B cell (primary cell): Measurements from ENCODE around the gene HOXA5. TPM values are rescaled to one million over a fixed set of nuclear protein-coding genes. Genes with fewer than 3 reads are reported as not detected.

Experiments used
- ATAC-seq: fragments of 200-7000 bp; cut with Tn5 transposase; one replicate; pipeline ENCODE4 v1.10.0; 2021; ENCODE audit warnings: low read depth, mild to moderate bottlenecking, moderate number of reproducible peaks, moderate library complexity
- CTCF ChIA-PET: fragments of 350-600 bp; sonication (Branson Sonifier 250); formaldehyde crosslinking; loops from one replicate; lab custom pipeline; 2021; ENCODE audit warnings: antibody characterized with exemption, inconsistent platforms; lab: Charles Lee
- POLR2A ChIA-PET: fragments of 350-600 bp; sonication (Branson Sonifier 250); formaldehyde crosslinking; loops from one replicate; lab custom pipeline; 2021; ENCODE audit warnings: antibody characterized with exemption; lab: Charles Lee
- DNase-seq: peaks from one replicate; pipeline ENCODE4 v3.0.0; 2013
- H2AFZ ChIP-seq: 2 replicates; pipeline ENCODE4 v1.6.1; 2012; ENCODE audit warnings: mild to moderate bottlenecking, low read depth, low read length; ENCODE audit not compliant: insufficient read depth, poor library complexity, severe bottlenecking
- H3K27ac ChIP-seq, 2 donors: 1 replicate in 1 of 2; 2 replicates in 1 of 2; pipeline ENCODE4 v1.5.1; 2012 to 2013; ENCODE audit warnings: low read length in 2 of 2, mild to moderate bottlenecking in 2 of 2, moderate library complexity in 1 of 2
- H3K27me3 ChIP-seq, 4 experiments: fragments of 200-600 bp in 1 of 4; sonication (generic) in 1 of 4; replicated peaks in 1 of 4; 1 replicate in 2 of 4; 2 replicates in 2 of 4; pipeline versions ENCODE4 v1.6.1 to v1.7.0; 2013 to 2016; ENCODE audit warnings: low read length in 3 of 4, mild to moderate bottlenecking in 2 of 4, mixed read lengths in 1 of 4, moderate library complexity in 1 of 4; ENCODE audit not compliant: insufficient read depth in 4 of 4, control insufficient read depth in 3 of 4; ENCODE audit errors: control extremely low read depth in 1 of 4
- H3K36me3 ChIP-seq, 2 experiments: replicated peaks in 1 of 2; 1 replicate in 1 of 2; 2 replicates in 1 of 2; pipeline versions ENCODE4 v1.6.1 to v1.7.1; 2013; ENCODE audit warnings: low read length in 1 of 2; ENCODE audit not compliant: insufficient read depth in 2 of 2, control insufficient read depth in 1 of 2; ENCODE audit errors: control extremely low read depth in 1 of 2, extremely low read depth in 1 of 2
- H3K4me1 ChIP-seq, 2 donors: fragments of 200-600 bp in 1 of 2; sonication (generic) in 1 of 2; 1 replicate in 1 of 2; 2 replicates in 1 of 2; pipeline versions ENCODE4 v1.5.1 to v1.6.1; 2013 to 2017; ENCODE audit warnings: low read length in 2 of 2; ENCODE audit not compliant: control insufficient read depth in 2 of 2, insufficient read depth in 2 of 2
- H3K4me2 ChIP-seq: replicated peaks from 2 replicates; pipeline ENCODE3; 2012; ENCODE audit warnings: mild to moderate bottlenecking, low read depth, low read length; ENCODE audit not compliant: poor library complexity, severe bottlenecking
- H3K4me3 ChIP-seq, 5 experiments: fragments of 200-600 bp in 1 of 5; sonication (generic) in 1 of 5; 1 replicate in 3 of 5; 2 replicates in 2 of 5; pipeline versions ENCODE4 v1.5.1 to v1.7.0; 2011 to 2016; ENCODE audit warnings: low read length in 4 of 5, mild to moderate bottlenecking in 4 of 5, low read depth in 2 of 5, control low read depth in 1 of 5, moderate library complexity in 1 of 5; ENCODE audit not compliant: insufficient read depth in 1 of 5; ENCODE audit errors: control extremely low read depth in 1 of 5, extremely low read depth in 1 of 5
- H3K79me2 ChIP-seq: fragments of 200-600 bp; sonication (generic); one replicate; pipeline ENCODE4 v1.6.0; 2016; ENCODE audit warnings: low read length; ENCODE audit not compliant: control insufficient read depth, insufficient read depth
- H3K9ac ChIP-seq: fragments of 200-600 bp; sonication (generic); 2 replicates; pipeline ENCODE4 v1.6.1; 2017; ENCODE audit warnings: mild to moderate bottlenecking, low read length, moderate library complexity
- H3K9me3 ChIP-seq, 3 donors: one replicate each; pipeline versions ENCODE4 v1.6.1 to v1.7.1; 2013; ENCODE audit warnings: low read length in 2 of 3; ENCODE audit not compliant: control insufficient read depth in 2 of 3, insufficient read depth in 1 of 3; ENCODE audit errors: control extremely low read depth in 1 of 3
- H4K20me1 ChIP-seq: 2 replicates; pipeline ENCODE4 v1.6.0; 2012; ENCODE audit warnings: mild to moderate bottlenecking, low read length; ENCODE audit not compliant: insufficient read depth, control insufficient read depth, poor library complexity, severe bottlenecking
- H3K27ac Mint-ChIP-seq: one replicate; pipeline ENCODE4 v1.8.0; 2021; ENCODE audit warnings: mixed read lengths
- H3K27me3 Mint-ChIP-seq: one replicate; pipeline ENCODE4 v1.8.0; 2021; ENCODE audit warnings: mixed read lengths
- H3K4me1 Mint-ChIP-seq: one replicate; pipeline ENCODE4 v1.8.0; 2021; ENCODE audit warnings: mixed read lengths
- H3K4me3 Mint-ChIP-seq: one replicate; pipeline ENCODE4 v1.8.0; 2021; ENCODE audit warnings: mixed read lengths
- H3K9me3 Mint-ChIP-seq: one replicate; pipeline ENCODE4 v1.8.0; 2022; ENCODE audit warnings: mixed read lengths; ENCODE audit not compliant: insufficient read depth
- EZH2 ChIP-seq: IDR thresholded peaks from 2 replicates; pipeline ENCODE4 v1.6.1; 2012; ENCODE audit warnings: borderline replicate concordance, low read depth, mild to moderate bottlenecking, moderate library complexity, low read length; ENCODE audit not compliant: insufficient read depth, poor library complexity, severe bottlenecking
- WGBS: methylation state at CpG from one replicate; pipeline ENCODE4 v1.1.5; 2013; ENCODE audit warnings: missing lambda C conversion rate; ENCODE audit not compliant: insufficient coverage; 5-methylcytosine and 5-hydroxymethylcytosine counted together
- intact Hi-C: fragments of 100-400 bp; cut with micrococcal nuclease; formaldehyde crosslinking; loops from one replicate; pipeline ENCODE4 v1.10.0; 2022
- polyA plus RNA-seq: library from polyadenylated mRNA; depleted of rRNA; stranded (reverse); fragments of >200 nt; gene quantifications from 2 replicates; pipeline ENCODE4 v1.2.3, GENCODE V29; 2012
- total RNA-seq, 2 donors: library from RNA; stranded (reverse); fragments of 120-200 nt in 1 of 2; gene quantifications; 1 replicate in 1 of 2; 2 replicates in 1 of 2; pipeline versions ENCODE4 v1.2.3 to v1.2.4, GENCODE V29; 2013 to 2022
- TF ChIP-seq, protein P1 (sequence below): fragments of 200-600 bp; IDR thresholded peaks from one replicate; pipeline ENCODE4 v1.8.0; 2022; ENCODE audit warnings: antibody characterized with exemption, mild to moderate bottlenecking

Gene HOXA5
- total and polyA plus RNA-seq, 2 donors (not counting 1 experiment from before 2014, with no cell fraction given): not detected

GRCh38 chr7:27130540-27131389 is 12.7 kb downstream of the HOXA5 start, which contains the start of gene HOXA4:
Gene HOXA4, minus strand, starts transcription at chr7:27130757. Its CDS starts 24 bp downstream, at chr7:27130733.
- Mint-ChIP-seq H3K9me3 (peaks cover 2% of the 10 kb centered on the region), H3K4me1 (no peaks in the 10 kb centered on the region), H3K27me3 (peaks cover 65% of the 10 kb centered on the region), H3K4me3 (peak within 1 kb of the TSS; percentile 80), H3K27ac (peak within 1 kb of the TSS; percentile 67)
- ChIA-PET POLR2A (no interaction called here), CTCF (interaction anchor here (0.9 to 1.3 kb wide), 4 partner anchors 12 to 30 kb away, joined by 3 to 5 read pairs (median 4); partner anchors contain the start of gene HOXA5)
- Histone ChIP-seq H3K9me3 (peaks cover 0 to 13% (median 0%) of the 10 kb centered on the region in 3 donors), H3K79me2 (no peaks in the 10 kb centered on the region), H3K4me2 (peak within 1 kb of the TSS; percentile 74), H3K4me3 (peak within 1 kb of the TSS; percentile 48 to 72 (median 58)), H3K27me3 (peaks cover 0 to 22% (median 5%) of the 10 kb centered on the region in 4 experiments), H3K36me3 (no peaks in the 10 kb centered on the region), H3K27ac (peak within 1 kb of the TSS; percentile 54 to 57), H4K20me1 (no peaks in the 10 kb centered on the region), H2AFZ (peak within 1 kb of the TSS; percentile 83), H3K4me1 (no peaks in the 10 kb centered on the region), H3K9ac (peak within 1 kb of the TSS; percentile 71)
- DNase-seq: peak; percentile 63
- TF ChIP-seq, protein P1, sequence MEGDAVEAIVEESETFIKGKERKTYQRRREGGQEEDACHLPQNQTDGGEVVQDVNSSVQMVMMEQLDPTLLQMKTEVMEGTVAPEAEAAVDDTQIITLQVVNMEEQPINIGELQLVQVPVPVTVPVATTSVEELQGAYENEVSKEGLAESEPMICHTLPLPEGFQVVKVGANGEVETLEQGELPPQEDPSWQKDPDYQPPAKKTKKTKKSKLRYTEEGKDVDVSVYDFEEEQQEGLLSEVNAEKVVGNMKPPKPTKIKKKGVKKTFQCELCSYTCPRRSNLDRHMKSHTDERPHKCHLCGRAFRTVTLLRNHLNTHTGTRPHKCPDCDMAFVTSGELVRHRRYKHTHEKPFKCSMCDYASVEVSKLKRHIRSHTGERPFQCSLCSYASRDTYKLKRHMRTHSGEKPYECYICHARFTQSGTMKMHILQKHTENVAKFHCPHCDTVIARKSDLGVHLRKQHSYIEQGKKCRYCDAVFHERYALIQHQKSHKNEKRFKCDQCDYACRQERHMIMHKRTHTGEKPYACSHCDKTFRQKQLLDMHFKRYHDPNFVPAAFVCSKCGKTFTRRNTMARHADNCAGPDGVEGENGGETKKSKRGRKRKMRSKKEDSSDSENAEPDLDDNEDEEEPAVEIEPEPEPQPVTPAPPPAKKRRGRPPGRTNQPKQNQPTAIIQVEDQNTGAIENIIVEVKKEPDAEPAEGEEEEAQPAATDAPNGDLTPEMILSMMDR: no peak
- no peak for TF ChIP-seq EZH2
- WGBS: 32% methylated on average over 45 of the region's 67 CpGs
- ATAC-seq: peak; percentile 93
- intact Hi-C loops: loop anchor here (1.0 kb wide), 2 partner anchors 34 to 266 kb away; partner anchors contain the start of gene SKAP2
